Mucosa of descending colon (tissue), 3 donors: ENCODE data around the gene PCF11. TPM values are rescaled to one million over a fixed set of nuclear protein-coding genes. Genes with fewer than 3 reads are reported as not detected.

ENCODE experiments used
- ATAC-seq: fragments of 200-7000 bp; cut with Tn5 transposase; one replicate; pipeline ENCODE4 v1.9.1; 2020; ENCODE audit warnings: mild to moderate bottlenecking, moderate library complexity
- DNase-seq, 3 donors: peaks; one replicate each; pipeline ENCODE4 v3.0.0-alpha.2; 2020
- H3K36me3 ChIP-seq: fragments of 200-600 bp; one replicate; pipeline ENCODE4 v1.8.0; 2021; ENCODE audit warnings: low read depth, mild to moderate bottlenecking
- H3K4me1 ChIP-seq: fragments of 200-600 bp; one replicate; pipeline ENCODE4 v1.8.0; 2021; ENCODE audit warnings: low read depth, mild to moderate bottlenecking
- H3K4me3 ChIP-seq: fragments of 200-600 bp; one replicate; pipeline ENCODE4 v1.8.0; 2021; ENCODE audit warnings: mild to moderate bottlenecking
- H3K9me3 ChIP-seq: fragments of 200-600 bp; one replicate; pipeline ENCODE4 v1.8.0; 2021; ENCODE audit warnings: mild to moderate bottlenecking
- CTCF ChIP-seq: fragments of 200-600 bp; IDR thresholded peaks from one replicate; pipeline ENCODE4 v1.8.0; 2022; ENCODE audit warnings: antibody characterized with exemption, mild to moderate bottlenecking
- intact Hi-C, 2 donors: fragments of 100-400 bp; cut with DNase I in 1 of 2; cut with micrococcal nuclease in 1 of 2; formaldehyde crosslinking; loops; one replicate each; pipeline versions ENCODE4 v1.11.0 to v1.11.1; 2022; cut with DNase I, micrococcal nuclease
- total RNA-seq, 3 donors: library from RNA; stranded (reverse); fragmentation: NEBNext Ultra II Directional in 2 of 3; extraction: Animal tissue kit (Norgen Biotek cat#: 25700) in 2 of 3; gene quantifications; one replicate each; pipeline versions ENCODE4 v1.2.1 to v1.2.4, GENCODE V29; 2021 to 2023
- donor health status: DM: no; HTN: no; CAD: no; lungs with moderate emphysema.
- donor health status: DM: no; HTN: no; CAD: no.
- donor health status: DM: no; HTN: yes; CAD: no.

PCF11 gene
- total RNA-seq, 3 donors from 2014 or later = 57.2 to 60.5 (median 58.7) TPM

- ATAC-seq = peak; percentile 16
- Histone ChIP-seq H3K4me1 (peaks cover 43% of the 10 kb centered on the region), H3K4me3 (no peak overlapping the region), H3K36me3 (peaks cover 10% of the 10 kb centered on the region), H3K9me3 (no peaks in the 10 kb centered on the region)
- no peak for TF ChIP-seq CTCF
- intact Hi-C loops = no loop called here
- no peak for DNase-seq
These were observed 13.9 kb downstream of the PCF11 start for GRCh38 chr11:83170865-83171264.

- H3K4me3 ChIP-seq = no peak overlapping the region
- intact Hi-C loops = no loop called here
- DNase-seq (no peak), ATAC-seq (no peak)
- H3K9me3 ChIP-seq = no peaks in the 10 kb centered on the region
- peaks cover 44% of the 10 kb centered on the region for H3K4me1 ChIP-seq
- peaks cover 10% of the 10 kb centered on the region for H3K36me3 ChIP-seq
- TF ChIP-seq CTCF = no peak
These were observed 15.6 kb downstream of the PCF11 start for GRCh38 chr11:83172551-83172950.

DNA sequence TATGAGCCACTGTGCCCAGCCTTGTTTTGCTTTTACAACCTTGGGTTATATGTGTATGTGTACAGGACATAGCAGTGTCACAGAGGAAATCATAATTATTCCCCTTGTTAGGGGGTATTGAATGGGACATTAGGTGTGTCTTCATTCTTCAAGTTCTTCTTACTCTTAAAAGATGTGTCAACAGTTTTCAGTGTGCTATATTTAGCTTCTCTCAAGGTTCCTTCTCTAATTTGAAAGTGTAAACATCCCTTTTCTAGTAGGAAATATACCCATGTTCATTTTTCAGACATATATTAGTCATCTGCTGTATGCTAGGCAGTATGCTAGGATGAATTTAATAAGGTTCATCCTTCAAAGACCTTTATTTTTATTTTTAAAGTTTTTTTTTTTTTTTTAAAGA, 17.1 kb downstream of the PCF11 start:
- no peak for TF ChIP-seq CTCF
- Histone ChIP-seq H3K4me3 (no peak overlapping the region), H3K9me3 (no peaks in the 10 kb centered on the region), H3K4me1 (peaks cover 44% of the 10 kb centered on the region), H3K36me3 (no peaks in the 10 kb centered on the region)
- ATAC-seq (peak; percentile 15), DNase-seq (no peak)
- intact Hi-C loops = no loop called here

DNA sequence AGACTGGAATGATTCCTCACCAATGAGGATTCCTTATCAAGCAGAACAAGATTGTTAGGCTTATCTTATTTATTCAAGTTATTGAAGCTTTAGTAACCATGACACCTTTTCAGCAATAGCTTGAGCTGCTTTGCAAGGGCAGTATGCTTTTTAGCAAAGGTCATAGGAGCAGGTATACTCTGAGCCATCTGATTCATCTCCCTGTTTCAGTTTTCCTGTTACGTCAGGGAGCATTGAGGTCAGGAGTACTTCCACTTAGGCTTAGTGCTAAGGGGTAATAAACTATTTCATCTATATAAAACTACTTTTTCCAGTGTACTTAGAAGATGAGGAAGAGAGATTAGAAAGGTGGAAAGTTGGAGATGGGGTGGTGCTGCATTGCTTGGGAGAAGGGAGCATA, 18.9 kb downstream of the PCF11 start:
- no peak overlapping the region for H3K4me3 ChIP-seq
- H3K4me1 ChIP-seq = peaks cover 28% of the 10 kb centered on the region
- intact Hi-C loops = no loop called here
- TF ChIP-seq CTCF = no peak
- ATAC-seq = peak; percentile 95
- DNase-seq = no peak
- H3K9me3 ChIP-seq = no peaks in the 10 kb centered on the region
- no peaks in the 10 kb centered on the region for H3K36me3 ChIP-seq

- no peak overlapping the region for H3K4me3 ChIP-seq
- no peaks in the 10 kb centered on the region for H3K36me3 ChIP-seq
- ATAC-seq (no peak), DNase-seq (no peak)
- no peaks in the 10 kb centered on the region for H3K4me1 ChIP-seq
- H3K9me3 ChIP-seq = no peaks in the 10 kb centered on the region
- TF ChIP-seq CTCF = no peak
- intact Hi-C loops = no loop called here
These were observed 24.9 kb downstream of the PCF11 start for GRCh38 chr11:83181815-83182214.

DNA sequence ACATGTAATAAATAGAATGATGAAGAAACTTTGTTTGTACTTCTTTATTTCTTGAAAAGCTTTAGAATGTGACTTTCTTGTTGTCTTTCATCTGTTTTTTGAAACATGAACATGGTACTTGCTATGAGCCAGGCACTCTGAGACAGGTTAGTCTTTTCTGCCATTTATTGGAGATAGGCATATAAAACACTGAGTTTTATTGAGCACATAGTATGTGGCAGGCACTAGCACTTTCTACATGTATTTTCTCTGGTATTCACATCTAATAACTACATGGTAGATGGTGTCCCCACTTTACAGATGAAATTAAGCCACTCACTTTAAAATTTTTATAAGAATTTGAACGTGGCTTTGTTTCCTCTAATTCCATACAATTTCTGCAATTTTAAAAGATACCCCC, 28.8 kb downstream of the PCF11 start:
- DNase-seq = no peak
- intact Hi-C loops = no loop called here

More for the DNA sequence above, 28.8 kb downstream of the PCF11 start:
- ATAC-seq = no peak
- H3K36me3 ChIP-seq = no peaks in the 10 kb centered on the region
- TF ChIP-seq CTCF = no peak
- H3K4me1 ChIP-seq = no peaks in the 10 kb centered on the region
- H3K4me3 ChIP-seq = no peak overlapping the region
- no peaks in the 10 kb centered on the region for H3K9me3 ChIP-seq
